Omental fat pad (tissue), 4 donors: ENCODE data around the gene STX11. TPM values are rescaled to one million over a fixed set of nuclear protein-coding genes. Genes with fewer than 3 reads are reported as not detected.
A peak's percentile ranks its signal among the peaks of the same experiment; 100 is the strongest.

Experiments used
- ATAC-seq: fragments of 150-250 bp; one replicate; pipeline ENCODE4 v1.9.1; 2016; ENCODE audit warnings: mild to moderate bottlenecking, moderate library complexity; ENCODE audit not compliant: low FRiP score
- DNase-seq: peaks from one replicate; pipeline ENCODE4 v3.0.0-alpha.2; 2019; ENCODE audit warnings: low spot score
- CTCF ChIP-seq, 3 donors: fragments of 450-650 bp; IDR thresholded peaks; one replicate each; pipeline ENCODE4 v1.5.1; 2016 to 2017; ENCODE audit warnings: antibody characterized with exemption in 3 of 3, mild to moderate bottlenecking in 3 of 3, moderate library complexity in 2 of 3
- total RNA-seq, 4 donors: library from RNA; depleted of rRNA; stranded (reverse); fragments of >200 nt; gene quantifications; one replicate each; pipeline ENCODE4 v1.1.0, GENCODE V29; 2016

The STX11 gene
- total RNA-seq, 4 donors from 2014 or later, result 34.5 to 156 (median 113) TPM

GRCh38 chr6:144186817-144187625 is 36.7 kb downstream of the STX11 start:
- no peak for TF ChIP-seq CTCF (IDR thresholded peaks at IDR 0.05)
- DNase-seq, result no peak
- ATAC-seq, result no peak

DNA sequence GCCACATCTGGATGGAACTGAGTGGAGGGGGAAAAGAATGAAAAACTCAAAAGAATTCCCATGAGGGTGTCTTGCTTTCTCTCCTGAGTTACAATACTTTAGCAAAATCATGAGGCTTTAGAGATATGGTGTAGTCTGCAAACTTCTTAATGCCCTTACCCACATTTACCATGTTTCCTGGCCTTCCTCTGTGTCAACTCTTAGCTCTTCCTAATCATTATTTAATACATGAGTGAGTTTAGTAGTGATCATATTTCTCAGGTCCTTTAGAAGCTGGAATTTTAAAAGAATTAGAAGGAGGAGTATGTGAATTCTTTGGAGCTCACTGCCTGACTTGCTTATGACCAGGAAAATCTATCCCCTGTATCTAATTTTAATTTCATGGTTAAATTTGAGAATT is 39.0 kb downstream of the STX11 start:
- TF ChIP-seq CTCF (IDR thresholded peaks at IDR 0.05), result no peak
- no peak for ATAC-seq

GRCh38 chr6:144190080-144190479 is 39.8 kb downstream of the STX11 start:
- ATAC-seq (no peak), DNase-seq (no peak)
- no peak for TF ChIP-seq CTCF (IDR thresholded peaks at IDR 0.05)

More for the DNA sequence above, 39.0 kb downstream of the STX11 start:
- no peak for DNase-seq

GRCh38 chr6:144190593-144190992 is 40.3 kb downstream of the STX11 start:
- no peak for TF ChIP-seq CTCF (IDR thresholded peaks at IDR 0.05)
- ATAC-seq (peak; percentile 97), DNase-seq (no peak)

- ATAC-seq (no peak), DNase-seq (no peak)
- TF ChIP-seq CTCF (IDR thresholded peaks at IDR 0.05), result no peak
These were observed 42.9 kb downstream of the STX11 start for GRCh38 chr6:144193181-144193580.

GRCh38 chr6:144194293-144194810 is 44.0 kb downstream of the STX11 start:
- no peak for TF ChIP-seq CTCF (IDR thresholded peaks at IDR 0.05)
- DNase-seq (no peak), ATAC-seq (no peak)
